HG02678 (cell line): ENCODE data around the gene OR1J4.
"Not testable (repeated sequence)": the region's sequence is repeated elsewhere in the genome, so short reads cannot be mapped to it uniquely, and the experiment has no call there.

Experiments
- ATAC-seq: cut with Tn5 transposase; IDR thresholded peaks from one replicate; pipeline ENCODE4 v1.9.1; 2021; ENCODE audit warnings: mild to moderate bottlenecking, moderate library complexity; ENCODE audit not compliant: unreplicated experiment

OR1J4 gene

DNA sequence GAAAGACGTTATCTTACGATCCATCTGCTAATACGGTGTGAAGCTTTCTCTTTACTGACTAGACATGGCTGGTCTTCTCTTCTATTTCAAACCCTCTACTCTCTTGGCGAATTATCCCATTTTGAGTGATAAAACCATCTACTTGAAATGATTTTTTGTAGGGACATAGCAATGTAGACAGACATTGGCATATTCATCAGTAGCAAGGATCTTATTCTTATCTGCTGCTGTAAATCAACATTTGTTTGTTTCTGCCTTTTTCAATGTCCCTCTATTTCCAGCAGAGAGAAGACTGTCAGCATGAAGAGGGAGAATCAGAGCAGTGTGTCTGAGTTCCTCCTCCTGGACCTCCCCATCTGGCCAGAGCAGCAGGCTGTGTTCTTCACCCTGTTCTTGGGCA, at the start of gene OR1J4:
Gene OR1J4 (plus strand): TSS at position 301 of the 400 bp plus-strand sequence. CDS start 0 bp downstream, at position 301.
- no peak for ATAC-seq

- ATAC-seq, result no peak
Observed at GRCh38 chr9:122474561-122474960, 44.4 kb upstream of the OR1J4 start.

DNA sequence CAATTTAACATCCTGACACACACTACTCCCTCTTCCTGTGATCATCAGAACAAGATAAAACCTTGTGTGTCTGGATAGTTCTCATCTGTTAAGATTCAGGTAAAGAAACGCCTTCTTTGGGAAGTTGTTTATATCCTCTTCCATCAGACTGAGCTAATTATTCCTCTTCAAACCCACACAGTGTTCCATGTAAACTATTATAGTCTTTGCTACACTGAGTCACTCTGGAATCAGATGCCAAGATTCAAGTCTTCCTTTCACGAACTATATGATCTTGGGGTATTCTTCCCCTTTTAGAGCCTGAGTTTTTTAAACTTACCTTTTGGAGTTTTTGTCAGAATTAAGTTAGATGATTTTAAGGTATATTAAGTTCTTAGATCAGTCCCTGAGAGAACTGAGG, 43.2 kb upstream of the OR1J4 start:
- ATAC-seq, result no peak

- ATAC-seq, result no peak
Observed at GRCh38 chr9:122477346-122477745, 41.6 kb upstream of the OR1J4 start.

GRCh38 chr9:122477826-122478225, 41.1 kb upstream of the OR1J4 start, which contains the start of gene OR1J1:
Gene OR1J1, minus strand, starts transcription at chr9:122477926. Its CDS starts 0 bp downstream, at chr9:122477926.
- no peak for ATAC-seq

- ATAC-seq, result no peak
Observed at GRCh38 chr9:122479062-122479461, 39.9 kb upstream of the OR1J4 start.

DNA sequence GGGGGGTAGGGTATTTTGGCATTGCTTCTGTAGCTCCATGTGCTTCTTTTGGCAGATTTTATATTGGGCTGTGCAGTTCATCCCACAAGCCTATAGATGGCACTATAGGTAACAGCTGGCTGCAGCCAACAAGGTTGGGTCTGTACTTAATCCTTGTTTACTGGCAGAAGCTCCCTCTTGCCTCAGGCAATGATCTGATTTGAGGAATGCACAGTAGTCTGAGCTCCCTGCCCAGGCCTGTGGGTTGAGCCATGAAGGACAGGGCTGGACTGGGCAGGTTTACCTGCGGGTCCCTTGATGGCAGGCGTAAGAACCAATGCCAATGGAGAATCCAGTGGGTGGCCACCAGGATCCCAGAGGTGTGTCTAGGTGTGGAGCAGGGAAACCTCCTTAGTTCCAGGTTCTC, 20.1 kb upstream of the OR1J4 start:
- ATAC-seq, result no peak

- no peak for ATAC-seq
Observed at GRCh38 chr9:122506964-122507363, 12.0 kb upstream of the OR1J4 start.

DNA sequence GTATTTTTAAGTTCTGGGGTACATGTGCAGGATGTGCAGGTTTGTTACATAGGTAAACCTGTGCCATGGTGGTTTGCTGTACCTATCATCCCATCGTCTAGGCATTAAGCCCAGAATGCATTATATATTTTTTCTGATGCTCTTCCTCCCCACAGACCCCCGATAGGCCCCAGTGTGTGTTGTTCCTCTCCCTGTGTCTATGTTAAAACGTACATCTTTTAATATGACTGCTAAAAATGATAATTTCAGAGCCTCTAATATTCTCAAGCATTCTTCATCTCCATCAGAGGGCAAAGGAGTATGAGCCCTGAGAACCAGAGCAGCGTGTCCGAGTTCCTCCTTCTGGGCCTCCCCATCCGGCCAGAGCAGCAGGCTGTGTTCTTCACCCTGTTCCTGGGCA, 8.4 kb upstream of the OR1J4 start, which contains the start of gene OR1J2:
Gene OR1J2 (plus strand): TSS at position 301 of the 400 bp plus-strand sequence. CDS start 0 bp downstream, at position 301.
- ATAC-seq, result no peak

GRCh38 chr9:122518226-122518625, 715 bp upstream of the OR1J4 start:
- ATAC-seq, result no peak

GRCh38 chr9:122519376-122519775, 435 bp downstream of the OR1J4 start:
- ATAC-seq, result no peak

DNA sequence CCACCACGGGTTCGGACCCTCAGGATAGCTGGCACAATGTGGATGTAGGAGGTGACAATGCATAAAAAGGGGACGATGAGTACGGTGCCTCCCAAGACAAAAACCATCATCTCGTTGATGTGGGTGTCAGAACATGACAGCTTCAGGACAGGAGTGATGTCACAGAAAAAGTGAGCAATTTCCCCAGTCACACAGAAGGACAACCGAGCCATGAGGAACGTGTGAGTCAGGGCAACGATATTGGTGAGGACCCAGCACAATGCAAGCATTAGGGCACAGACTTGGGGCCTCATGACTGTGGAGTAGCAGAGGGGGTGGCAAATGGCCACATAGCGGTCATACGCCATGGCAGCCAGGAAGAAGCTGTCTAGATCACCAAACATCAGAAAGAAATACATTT, 7.7 kb downstream of the OR1J4 start:
- no peak for ATAC-seq

DNA sequence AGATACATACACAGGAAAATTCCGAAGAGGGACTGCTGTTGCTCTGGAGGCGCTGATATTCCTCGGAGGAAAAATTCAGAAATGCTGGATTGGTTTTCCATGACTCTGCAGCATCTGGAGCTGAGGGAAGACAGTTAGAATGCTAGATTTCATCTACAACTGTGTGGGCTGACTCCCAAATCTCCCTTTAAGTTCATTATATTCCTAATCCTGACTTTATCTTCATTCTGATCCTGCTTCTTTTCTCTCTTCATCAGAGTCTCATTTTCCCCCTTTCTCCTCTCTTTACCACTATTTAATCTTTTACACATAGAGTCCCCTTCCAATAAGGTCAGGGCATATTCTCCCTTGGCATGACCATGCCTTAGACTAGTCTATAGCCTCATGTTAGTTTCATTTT, 8.3 kb downstream of the OR1J4 start, which contains the start of gene OR1N1:
Gene OR1N1 (minus strand): TSS at position 101 of the 400 bp plus-strand sequence. CDS start 0 bp downstream, at position 101.
- ATAC-seq, result no peak

DNA sequence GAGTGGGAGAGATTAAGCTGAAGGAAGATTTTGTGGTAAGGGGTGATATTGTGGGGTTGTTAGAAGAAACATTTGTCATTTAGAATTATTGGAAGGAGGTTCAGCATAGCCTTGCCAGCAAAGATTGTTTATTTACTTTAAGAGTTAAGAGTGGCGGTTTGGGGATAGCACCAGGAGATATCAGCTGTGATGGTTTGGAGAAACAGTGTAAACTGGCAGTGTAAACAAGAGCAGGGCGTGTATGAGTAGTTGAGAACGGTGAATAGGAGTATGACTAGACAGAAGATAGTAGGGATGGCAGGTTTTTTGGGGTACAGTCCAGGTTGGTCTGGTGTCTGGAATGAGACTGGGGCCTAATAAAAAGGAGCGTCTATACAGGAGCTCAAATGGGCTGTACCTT, 12.2 kb downstream of the OR1J4 start:
- ATAC-seq, result not testable (repeated sequence)

DNA sequence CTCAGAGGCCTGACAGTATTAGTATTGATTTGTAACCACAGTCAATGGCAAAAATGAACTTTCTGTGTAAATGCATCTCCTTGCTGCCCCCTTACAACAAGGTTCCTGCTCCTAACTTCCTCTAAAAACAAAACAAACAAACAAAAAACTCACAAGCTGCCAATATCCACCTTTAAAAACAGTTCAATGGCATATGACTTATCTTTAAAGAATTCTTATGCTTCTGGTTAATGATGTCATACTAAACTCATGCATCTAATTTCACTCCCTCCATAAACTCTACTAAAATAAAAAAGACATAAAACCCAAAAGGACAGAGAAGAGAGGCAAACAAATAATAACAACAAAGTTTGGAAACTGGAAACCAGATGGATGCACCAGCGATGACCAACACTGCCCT, 17.2 kb downstream of the OR1J4 start:
- ATAC-seq, result no peak

GRCh38 chr9:122537066-122537465, 18.1 kb downstream of the OR1J4 start:
- not testable (repeated sequence) for ATAC-seq

GRCh38 chr9:122538757-122539156, 19.8 kb downstream of the OR1J4 start:
- ATAC-seq, result no peak

- ATAC-seq, result no peak
Observed at GRCh38 chr9:122546196-122546595, 27.3 kb downstream of the OR1J4 start.

DNA sequence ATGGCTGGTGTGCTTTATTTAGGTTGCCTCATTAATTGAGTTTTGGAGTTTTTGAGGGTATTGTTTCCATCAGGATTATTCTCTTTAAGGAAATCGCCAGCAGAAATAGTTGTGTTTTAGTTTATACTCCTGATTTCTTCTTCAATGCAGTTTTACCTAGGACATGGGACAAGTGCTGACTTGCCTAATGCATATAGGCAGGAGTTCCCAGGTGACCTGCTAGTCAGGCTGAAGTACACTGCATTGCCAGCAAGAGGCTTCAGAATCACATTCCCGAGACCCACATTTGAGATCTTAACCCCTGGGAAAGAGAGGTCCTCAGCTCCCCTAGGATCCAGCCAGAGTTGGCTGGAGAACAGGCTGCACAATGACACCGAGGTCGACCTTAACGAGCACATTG, 32.4 kb downstream of the OR1J4 start:
- no peak for ATAC-seq

- no peak for ATAC-seq
Observed at GRCh38 chr9:122552812-122553211, 33.9 kb downstream of the OR1J4 start, which contains the start of gene OR1N2. Gene OR1N2, plus strand, starts transcription at chr9:122553112. Its CDS starts 100 bp downstream, at chr9:122553212.

DNA sequence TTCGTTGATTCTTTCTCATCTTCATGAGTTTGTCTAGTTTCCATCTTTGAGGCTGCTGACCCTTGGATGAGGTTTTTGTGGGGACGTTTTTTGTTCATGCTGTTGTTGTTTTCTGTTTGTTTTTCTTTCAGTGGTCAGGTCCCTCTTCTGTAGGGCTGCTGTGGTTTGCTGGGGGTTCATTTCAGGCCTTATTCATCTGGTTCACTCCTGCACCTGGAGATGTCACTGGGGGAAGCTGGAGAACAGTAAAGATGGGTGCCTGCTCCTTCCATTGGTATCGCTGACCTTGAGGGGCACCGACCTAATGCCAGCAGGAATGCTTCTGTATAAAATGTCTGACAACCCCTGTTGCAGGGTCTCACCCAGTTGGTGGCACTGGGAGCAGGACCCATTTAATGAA, 42.5 kb downstream of the OR1J4 start:
- no peak for ATAC-seq

GRCh38 chr9:122562134-122562760, 43.3 kb downstream of the OR1J4 start:
- ATAC-seq, result no peak

DNA sequence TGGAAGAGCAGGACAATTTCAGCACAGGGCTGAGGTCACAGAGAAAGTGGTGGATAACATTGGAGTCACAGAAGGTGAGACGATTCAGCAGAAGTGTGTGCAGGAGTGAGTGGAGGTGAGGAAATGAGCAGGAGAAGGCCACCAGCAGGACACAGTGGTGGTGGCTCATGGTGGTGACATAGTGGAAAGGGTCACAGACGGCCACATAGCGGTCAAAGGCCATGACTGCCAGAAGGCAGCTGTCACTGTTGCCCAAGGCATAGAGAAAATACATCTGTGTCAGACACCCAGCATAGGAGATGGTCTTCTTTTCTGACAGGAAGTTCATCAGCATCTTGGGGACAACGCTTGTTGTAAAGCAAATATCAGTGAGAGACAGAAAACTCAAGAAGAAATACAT, 49.0 kb downstream of the OR1J4 start:
- ATAC-seq, result no peak
